CD4-positive, alpha-beta T cell treated with Interferon gamma for 1 hour (primary cell): ENCODE data around the gene LRSAM1.

ENCODE experiments used
- DNase-seq: peaks from one replicate; pipeline ENCODE4 v3.0.0-alpha.2; 2020

LRSAM1 gene

DNA sequence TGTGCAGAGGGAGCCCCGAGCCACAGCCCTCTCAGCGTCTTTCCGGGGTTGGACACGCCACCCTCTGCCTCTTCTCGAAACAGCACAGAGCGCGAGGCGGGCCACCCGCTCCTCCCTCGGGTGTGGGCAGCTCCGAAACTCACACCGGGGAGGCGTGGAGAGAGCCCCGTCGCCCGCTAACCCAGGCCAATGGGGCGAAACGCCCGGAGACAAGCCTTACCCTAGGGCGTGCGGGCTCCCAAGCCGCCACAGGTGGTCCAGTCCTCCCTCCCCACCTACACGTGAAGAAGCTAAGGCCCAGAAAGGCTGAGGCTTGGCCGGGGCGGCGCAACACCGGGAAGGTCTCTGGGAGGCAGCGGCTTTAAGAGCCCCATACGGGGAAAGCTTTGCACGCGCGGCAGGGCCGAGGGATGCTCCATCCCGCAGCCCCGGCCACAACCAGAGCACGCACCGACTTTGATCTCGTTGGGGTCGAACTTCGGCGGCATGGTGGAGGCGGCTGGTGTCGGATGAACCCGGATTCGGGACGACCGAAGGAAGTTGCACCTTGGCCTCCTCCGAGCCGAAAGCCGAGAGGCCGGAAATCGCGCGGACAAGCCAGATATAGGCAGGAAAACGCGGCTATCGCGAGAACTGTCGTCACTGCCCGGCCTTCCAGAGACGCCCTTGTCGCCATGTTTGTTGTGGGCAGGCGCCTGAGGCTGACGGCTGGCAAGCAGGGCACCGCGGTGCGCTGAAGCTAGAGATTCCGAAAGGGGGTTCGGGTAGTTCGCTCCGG is at the start of gene LRSAM1, which contains the start of gene RPL12:
Gene LRSAM1 (plus strand): TSS at position 681 of the 778 bp plus-strand sequence. CDS start 3,018 bp downstream, outside the sequence.
Gene RPL12 (minus strand): TSS at position 577 of the 778 bp plus-strand sequence. CDS start 89 bp downstream, at position 488.
- DNase-seq = peak; percentile 94

DNA sequence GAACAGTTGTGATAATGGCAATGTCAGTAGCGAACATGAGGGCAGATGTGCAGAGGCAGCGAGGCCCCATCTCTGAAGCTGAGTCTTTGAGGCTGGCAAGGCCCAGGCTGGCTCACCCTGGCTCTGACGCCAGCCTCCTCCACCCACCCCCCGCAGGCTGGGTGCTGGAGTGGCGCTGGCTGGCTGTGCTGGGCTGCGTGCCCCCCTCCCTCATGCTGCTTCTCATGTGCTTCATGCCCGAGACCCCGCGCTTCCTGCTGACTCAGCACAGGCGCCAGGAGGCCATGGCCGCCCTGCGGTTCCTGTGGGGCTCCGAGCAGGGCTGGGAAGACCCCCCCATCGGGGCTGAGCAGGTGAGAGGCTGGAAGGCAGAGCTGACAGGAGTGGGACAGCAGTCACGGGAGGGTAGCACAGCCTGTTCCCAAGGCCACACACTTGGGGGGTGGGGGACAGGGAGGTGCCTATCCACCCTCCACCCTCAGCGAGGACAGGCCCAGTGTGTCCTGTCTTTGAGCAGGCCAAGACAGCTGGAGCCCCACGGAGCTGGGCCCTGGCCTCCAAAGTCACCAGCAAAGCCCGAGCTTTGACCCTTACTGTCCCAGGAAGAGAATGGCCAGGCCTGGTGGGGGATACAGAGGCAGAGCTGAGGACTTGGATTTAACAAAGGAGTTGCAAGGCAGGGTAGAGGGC is 48.8 kb upstream of the LRSAM1 start:
- DNase-seq = no peak

DNA sequence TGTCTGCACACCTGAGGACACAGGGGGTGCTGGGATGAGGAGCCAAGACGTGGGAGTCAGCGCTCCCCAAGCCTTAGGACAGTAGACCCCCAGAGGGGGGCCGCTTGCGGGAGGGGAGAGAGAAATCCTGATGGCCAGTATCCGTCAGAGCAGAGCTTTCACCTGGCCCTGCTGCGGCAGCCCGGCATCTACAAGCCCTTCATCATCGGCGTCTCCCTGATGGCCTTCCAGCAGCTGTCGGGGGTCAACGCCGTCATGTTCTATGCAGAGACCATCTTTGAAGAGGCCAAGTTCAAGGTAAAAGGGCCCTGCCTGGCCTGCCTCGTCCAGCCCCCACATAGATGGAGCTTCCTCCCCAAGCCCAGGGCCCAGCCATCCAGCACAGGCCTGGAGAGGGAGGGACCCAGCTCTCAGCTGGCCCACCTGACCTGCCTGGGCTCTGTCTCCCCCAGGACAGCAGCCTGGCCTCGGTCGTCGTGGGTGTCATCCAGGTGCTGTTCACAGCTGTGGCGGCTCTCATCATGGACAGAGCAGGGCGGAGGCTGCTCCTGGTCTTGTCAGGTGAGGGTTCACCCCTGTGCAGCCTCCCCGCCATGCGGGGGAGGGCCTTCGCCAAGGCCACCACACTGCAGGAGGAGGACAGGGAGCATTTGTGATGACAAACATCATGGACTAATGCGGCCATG is 47.7 kb upstream of the LRSAM1 start:
- DNase-seq = no peak

DNA sequence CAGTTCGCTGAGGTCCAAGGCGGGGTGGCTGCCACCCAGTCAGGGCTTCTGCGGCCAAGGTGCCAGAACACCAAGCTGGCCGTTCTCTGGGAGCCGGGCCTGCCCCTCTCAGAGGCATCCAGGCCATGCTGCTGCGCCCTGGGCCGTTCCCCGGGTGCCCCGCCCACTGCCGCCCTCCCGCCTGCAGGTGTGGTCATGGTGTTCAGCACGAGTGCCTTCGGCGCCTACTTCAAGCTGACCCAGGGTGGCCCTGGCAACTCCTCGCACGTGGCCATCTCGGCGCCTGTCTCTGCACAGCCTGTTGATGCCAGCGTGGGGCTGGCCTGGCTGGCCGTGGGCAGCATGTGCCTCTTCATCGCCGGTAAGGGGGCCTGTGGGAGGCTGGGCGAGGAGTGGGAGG is 46.7 kb upstream of the LRSAM1 start:
- no peak for DNase-seq

DNA sequence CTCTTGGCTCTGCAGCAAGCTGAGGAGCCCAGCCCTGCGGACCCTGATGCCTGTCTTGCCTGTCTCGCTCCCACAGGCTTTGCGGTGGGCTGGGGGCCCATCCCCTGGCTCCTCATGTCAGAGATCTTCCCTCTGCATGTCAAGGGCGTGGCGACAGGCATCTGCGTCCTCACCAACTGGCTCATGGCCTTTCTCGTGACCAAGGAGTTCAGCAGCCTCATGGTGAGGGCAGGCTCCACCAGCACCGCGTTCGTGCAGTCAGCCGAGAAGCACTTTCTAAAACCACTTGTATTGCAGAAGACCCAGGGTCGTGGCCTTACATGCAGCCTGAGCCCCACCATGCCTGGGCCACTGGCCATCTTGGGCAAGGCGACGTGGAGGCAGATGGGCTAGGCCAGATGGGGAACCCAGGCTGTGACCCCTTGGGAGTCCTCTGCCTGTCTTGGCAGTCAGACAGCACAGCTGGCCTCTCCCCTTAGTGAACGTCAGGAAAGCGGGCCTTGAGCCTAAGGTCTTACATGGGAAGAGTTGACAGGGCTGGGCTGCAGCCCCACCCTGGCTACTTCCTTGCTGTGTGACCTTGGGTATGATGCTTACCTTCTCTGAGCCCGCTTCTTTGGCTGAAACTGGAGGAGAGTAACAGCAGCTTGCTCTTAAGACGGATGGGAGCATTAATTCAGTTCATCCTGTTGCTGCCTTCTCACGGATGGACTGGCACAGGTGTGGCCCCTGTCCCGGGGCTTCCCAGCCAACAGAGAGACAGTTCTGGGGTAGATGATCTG is 45.8 kb upstream of the LRSAM1 start:
- no peak for DNase-seq

DNA sequence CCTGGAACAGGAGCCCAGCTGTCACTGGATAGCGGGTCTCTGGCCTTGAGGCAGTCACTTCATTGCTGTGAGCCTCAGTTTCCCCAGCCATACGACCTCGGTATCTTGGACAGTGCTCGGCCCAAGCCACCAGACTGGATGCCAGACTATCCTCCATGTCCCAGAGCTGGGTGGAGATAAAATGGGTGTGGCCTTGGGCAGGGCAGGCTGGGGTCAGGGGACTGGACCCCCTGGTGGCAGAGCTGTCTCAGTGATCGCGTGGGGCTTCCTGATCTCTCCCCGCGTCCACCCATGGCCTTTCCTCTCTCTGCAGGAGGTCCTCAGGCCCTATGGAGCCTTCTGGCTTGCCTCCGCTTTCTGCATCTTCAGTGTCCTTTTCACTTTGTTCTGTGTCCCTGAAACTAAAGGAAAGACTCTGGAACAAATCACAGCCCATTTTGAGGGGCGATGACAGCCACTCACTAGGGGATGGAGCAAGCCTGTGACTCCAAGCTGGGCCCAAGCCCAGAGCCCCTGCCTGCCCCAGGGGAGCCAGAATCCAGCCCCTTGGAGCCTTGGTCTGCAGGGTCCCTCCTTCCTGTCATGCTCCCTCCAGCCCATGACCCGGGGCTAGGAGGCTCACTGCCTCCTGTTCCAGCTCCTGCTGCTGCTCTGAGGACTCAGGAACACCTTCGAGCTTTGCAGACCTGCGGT is 44.4 kb upstream of the LRSAM1 start:
- no peak for DNase-seq

DNA sequence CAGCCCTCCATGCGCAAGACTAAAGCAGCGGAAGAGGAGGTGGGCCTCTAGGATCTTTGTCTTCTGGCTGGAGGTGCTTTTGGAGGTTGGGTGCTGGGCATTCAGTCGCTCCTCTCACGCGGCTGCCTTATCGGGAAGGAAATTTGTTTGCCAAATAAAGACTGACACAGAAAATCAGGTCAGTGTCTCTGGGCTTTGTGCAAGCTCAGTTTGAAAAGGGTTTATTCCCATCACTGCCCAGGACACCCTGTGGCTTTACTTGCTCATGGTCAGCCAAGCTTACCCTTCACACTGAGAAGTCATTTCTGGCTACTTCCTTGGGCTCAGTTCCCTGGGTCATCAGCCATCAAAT is 43.8 kb upstream of the LRSAM1 start:
- DNase-seq = no peak

DNA sequence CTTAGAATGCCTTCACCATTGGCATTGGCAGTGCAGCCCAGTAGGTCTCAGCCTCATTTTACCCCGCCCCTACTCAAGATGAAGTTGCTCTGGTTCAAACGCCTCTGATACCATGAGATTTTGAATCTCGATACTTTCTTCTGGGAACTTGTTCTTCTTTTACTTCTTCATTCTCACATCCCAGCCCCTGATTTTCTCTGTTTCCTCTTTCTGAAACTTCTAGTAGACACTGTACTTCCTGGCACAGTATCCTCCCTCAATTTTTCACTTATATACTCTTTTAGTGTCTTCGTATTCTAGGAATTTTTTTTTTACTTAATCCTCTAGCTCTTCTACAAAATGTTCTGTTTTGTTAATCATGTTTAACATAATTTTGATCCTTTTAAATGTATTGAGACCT is 40.2 kb upstream of the LRSAM1 start:
- no peak for DNase-seq

DNA sequence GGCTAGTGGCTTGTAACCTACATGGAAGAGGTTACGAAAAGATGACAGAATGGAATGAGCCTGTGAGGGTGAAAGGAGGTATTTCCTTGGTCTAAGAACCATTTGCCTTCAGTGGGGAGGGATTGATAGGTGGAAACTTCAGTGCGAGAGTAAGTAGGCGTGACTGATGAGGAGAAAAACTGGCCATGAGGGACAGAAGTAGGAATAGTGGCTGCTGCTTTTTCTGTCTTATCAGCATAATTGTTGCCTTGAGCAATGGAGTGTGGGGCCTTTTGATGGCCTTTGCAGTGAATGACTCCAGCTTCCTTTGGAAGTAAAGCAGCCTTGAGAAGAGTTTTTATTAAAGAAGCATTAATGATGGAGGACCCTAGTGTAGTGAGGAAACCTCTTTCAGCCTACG is 36.2 kb upstream of the LRSAM1 start:
- no peak for DNase-seq

DNA sequence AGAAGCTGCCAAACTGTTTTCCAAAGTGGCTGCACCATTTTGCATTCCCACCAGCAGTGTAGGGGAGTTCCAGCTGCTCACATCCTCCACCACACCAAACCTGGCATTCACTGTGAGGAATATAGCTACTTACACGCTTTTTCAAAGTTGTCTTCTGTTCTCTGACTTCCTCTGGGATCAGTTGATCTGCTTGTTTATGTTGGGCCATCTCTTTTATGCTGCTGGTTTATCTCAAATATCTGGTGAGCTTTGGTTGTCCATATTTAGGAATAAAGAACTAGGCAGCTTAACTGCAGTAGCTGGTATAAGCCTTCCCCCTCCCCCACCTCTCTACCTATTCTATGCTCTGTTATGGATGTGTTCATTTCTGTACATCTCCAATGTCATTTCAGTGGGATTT is 35.7 kb upstream of the LRSAM1 start:
- DNase-seq = no peak

DNA sequence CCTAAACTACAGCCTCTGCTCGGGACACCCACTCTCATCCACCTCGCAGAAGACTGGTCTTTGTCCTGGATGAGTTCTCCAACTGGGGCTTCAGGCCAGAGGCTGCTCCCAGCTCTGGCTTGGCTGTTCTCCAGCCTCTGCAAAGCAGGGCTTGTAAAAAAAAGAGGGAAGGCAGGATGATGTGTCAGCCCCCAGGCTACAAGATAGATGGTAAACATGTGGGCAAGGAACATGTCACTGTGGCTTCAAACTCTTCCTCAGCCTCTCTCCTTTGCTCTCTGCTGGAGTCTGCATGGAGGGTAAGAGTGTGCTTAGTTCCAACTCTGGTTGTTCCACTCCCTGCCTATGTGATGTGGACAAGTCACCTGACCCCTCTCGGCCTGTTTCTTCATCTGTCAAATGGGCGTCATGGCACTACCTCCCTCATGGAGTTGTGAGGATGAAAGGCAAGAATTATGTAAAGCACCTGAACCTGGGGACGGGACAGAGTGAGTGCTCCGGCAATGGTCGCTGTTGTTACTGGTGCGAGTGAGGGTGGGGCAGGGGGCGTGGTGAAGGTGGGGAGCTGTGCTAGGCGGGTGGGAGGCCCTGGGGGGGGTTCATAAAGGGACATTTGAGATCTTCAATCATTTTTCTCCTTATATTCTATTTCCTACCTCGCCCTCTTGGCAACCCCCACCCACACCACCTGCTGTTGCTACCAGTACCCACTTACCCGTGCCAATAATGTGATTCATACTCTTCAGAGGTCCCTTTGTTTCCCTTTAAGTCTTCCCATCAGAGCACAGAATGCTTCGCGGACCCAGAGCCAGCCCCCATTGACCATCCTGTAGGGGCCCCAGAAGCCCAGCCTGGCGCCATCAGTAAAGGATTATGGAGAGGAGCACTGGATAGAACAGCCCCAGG is 33.9 kb upstream of the LRSAM1 start:
- no peak for DNase-seq

DNA sequence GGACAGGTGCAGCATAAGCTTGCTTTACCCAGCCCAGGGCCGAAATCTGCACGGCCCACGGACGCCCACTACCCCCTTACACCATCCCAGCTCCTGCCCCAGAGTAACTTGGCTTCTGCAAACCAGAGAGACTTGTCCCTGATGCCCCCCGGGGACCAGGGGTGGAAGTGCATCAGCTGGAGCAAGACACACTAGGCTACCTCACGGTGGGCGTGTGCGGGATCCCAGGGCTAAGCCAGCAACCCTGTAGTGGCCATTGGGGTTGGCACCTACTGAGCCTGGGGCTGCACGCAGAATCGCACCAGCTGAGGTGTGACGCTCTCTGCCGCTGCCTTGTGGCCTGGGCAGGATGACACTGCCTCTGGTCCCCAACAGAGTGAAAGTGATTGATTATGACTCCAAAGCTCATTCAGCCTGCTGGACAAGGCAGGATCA is 33.3 kb upstream of the LRSAM1 start:
- peak; percentile 14 for DNase-seq

DNA sequence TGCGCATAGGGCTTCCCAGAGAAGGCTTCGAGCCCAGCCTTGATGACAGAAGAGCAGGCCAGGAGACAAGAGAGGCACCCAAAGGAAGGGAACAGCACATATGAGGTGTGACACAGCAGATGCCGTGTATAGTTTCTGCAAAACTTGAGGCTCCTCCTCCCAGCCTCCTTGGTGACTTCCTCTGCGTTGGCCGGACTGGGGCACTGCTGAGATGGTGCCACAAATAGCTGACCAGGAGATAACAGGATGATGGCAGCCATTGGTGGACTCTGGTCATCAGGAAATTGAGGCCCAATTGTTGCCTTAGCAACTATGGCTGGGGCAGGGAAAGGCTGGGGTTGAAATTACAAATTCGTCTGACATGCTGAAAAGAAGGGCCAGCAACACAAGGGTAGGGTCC is 32.0 kb upstream of the LRSAM1 start:
- DNase-seq = no peak

DNA sequence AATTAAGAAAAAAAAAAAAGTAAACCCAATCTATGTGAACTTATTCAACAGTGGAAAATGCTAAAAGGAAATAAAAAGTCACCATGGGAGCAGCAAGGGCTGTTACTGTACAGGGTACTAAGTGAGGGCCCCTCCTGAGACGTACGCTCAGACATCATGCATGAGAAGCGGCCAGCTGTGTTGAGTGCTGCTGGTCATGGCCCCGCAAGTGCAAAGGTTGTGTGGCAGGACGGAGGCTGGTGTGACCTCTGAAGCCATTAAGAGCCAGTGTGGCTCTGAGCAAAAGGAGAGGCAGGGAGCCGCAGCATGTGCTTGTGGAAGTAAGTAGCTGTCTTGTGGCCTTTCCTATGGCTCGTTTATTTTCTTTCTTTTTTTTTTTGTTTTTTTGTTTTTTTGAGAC is 30.3 kb upstream of the LRSAM1 start:
- DNase-seq = no peak

DNA sequence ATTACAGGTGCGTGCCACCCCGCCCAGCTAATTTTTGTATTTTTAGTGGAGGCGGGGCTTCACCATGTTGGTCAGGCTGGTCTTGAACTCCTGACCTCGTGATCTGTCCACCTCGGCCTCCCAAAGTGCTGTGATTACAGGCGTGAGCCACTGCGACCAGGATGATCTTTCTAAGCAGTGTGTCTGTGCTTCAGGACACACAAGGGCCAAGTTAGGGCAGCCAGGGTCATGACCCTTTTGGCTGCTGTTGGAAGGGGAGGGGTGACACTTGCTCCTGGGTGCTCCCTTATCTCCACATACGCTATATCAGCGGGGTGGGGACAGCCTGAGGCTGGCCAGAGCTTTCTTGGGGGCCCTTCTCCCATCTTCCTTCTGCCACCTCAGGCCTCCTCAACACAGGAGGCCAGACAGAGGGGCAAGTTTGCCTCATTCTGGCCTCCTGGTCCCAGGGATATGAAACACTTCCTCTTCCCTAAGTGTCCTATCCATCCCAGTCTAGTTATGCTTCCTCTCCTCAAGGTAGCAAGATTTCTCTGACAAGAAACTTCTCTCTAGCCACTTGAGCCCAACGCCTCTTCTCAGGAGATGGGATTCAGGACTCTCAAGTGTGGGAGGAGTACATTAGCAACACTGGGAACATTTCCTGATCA is 29.1 kb upstream of the LRSAM1 start:
- DNase-seq = no peak

DNA sequence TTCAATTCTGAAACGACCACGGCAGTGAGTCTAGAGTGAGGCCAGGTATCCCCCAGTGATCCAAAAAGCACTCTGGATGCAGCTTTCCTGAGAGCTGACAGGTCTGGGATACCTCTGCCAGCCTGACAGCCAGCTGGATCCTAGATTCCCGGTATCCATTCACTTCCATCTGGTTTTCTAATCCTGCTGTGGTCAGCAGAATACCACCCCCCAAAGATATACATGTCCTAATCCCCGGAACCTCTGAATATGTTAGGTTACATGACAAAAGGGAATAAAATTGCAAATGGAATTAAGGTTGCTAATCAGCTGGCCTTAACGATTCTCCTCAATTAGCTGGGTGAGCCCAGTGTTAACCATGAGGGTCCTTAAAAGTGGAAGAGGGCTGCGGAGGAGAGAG is 28.5 kb upstream of the LRSAM1 start:
- DNase-seq = no peak

DNA sequence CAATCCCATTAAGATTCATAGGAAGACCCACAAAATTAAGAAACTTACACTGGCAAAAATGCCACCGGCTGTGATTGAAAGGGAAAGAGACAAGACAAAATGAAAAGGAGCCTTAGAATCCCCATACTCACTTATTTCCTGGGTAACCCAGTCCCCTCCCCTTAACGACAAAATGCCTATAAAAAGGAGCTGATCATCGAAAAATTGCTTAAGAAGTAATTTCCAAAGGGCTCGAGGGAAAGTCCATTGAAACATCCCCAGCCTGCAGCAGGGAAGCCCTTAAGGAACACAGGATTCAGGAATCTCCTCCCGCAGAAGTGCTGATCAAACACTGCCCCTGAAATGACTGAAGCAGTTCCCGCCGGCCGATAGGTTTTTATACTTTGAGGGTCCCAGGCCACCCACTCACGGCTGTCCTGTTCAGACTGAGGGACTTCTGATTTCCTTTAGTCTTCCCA is 27.8 kb upstream of the LRSAM1 start:
- no peak for DNase-seq

DNA sequence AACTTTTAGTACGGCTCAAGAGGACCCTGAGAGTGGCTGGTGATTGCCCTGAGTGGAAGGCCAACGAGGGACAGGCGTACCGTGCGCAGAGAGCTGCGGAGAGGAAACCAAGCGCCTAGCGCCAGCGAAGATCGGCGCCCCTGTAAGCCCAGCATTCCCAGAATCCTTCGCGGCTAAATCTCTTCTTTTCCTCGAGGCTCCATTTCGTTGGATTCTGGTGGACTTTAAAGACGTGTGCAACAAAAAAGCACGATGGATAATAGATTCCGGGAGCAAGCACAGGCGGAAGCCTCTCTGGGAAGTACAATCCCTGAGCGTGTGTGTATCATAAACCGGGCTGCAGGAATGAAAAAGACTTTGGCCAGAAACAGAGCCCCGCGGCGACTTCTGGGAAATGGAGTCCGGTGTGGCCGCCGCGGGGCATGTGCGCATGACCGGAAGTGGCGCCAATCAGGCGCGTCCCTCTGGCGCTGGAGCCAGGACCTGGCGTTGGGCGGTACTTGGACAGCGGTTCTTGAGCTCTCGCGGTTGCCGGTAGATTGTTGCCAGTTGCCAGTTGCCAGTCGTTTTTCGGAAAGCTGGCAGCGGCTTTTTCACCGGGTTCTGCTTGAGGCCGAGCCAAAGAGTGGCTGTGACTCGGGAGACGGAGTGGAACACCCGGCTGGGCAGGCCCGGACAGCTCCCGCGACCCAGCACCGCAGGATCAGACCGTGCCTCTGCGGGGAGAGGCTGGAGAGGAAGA is 27.2 kb upstream of the LRSAM1 start, which contains the start of gene ZNF79:
Gene ZNF79 (plus strand): TSS at position 449 of the 742 bp plus-strand sequence. CDS start 406 bp downstream, outside the sequence.
- peak; percentile 87 for DNase-seq

DNA sequence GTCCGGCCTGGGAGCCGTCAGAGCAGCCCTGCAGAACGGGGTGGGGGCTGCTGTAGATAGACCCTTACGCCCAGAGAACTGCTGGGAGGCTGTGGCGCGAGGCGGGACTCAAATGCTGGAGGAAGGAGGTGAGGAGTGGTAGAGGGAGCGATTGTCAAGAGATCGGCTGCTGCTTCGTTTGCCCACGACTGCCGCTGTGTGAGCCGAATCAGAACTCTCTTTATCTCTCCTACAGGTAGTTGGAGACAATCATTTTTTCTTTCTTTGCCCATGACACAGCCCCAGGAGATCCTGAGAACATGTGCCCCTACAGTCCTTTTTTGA is 26.7 kb upstream of the LRSAM1 start:
- no peak for DNase-seq

DNA sequence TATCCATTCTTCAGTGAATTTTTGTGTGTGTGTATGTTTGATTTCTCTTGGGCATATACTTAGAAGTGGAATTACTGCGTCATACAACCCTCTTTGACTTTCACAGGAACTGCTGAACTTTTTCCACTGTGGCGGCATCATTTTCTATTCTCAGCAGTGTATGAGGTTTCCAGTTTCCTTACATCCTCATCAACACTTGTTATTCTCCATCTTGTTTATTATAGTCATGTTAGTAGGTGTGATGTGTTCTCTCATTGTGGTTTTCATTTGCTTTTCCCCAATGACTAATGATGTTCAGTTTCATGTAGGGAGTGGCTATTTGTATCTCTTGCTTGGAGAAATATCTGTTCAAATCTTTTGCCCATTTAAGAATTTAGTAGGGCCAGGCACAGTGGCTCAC is 24.6 kb upstream of the LRSAM1 start:
- DNase-seq = no peak
